IPS-20b (cell line): Measurements from ENCODE around the gene RAPGEF6.

Experiments
- H3K27ac ChIP-seq: one replicate; pipeline ENCODE4 v1.5.1; 2013; ENCODE audit warnings: low read length
- H3K27me3 ChIP-seq: 2 replicates; pipeline ENCODE4 v1.6.1; 2013; ENCODE audit warnings: mild to moderate bottlenecking, low read length, inconsistent platforms; ENCODE audit not compliant: insufficient read depth
- H3K36me3 ChIP-seq: 2 replicates; pipeline ENCODE4 v1.6.1; 2013; ENCODE audit warnings: low read depth, mild to moderate bottlenecking, inconsistent platforms, low read length, moderate library complexity; ENCODE audit not compliant: insufficient read depth
- H3K4me1 ChIP-seq: 2 replicates; pipeline ENCODE4 v1.6.1; 2013; ENCODE audit warnings: mild to moderate bottlenecking, control low read depth, inconsistent platforms, low read length, moderate library complexity; ENCODE audit not compliant: insufficient read depth
- H3K4me3 ChIP-seq: 2 replicates; pipeline ENCODE4 v1.5.1; 2013; ENCODE audit warnings: mild to moderate bottlenecking, low read length, inconsistent platforms
- H3K9ac ChIP-seq: 2 replicates; pipeline ENCODE4 v1.6.1; 2013; ENCODE audit warnings: low read depth, mild to moderate bottlenecking, inconsistent platforms, low read length, moderate library complexity
- H3K9me3 ChIP-seq: 2 replicates; pipeline ENCODE4 v1.6.1; 2013; ENCODE audit warnings: mild to moderate bottlenecking, low read depth, low read length, inconsistent platforms; ENCODE audit not compliant: insufficient read depth

Gene RAPGEF6

GRCh38 chr5:131450941-131451340 lies 184.1 kb downstream of the RAPGEF6 start:
- Histone ChIP-seq H3K4me3 (no peak overlapping the region), H3K27ac (no peak overlapping the region), H3K27me3 (no peaks in the 10 kb centered on the region), H3K9ac (no peak overlapping the region), H3K36me3 (peaks cover 35% of the 10 kb centered on the region), H3K4me1 (no peaks in the 10 kb centered on the region), H3K9me3 (no peaks in the 10 kb centered on the region)

GRCh38 chr5:131441184-131441583 lies 193.8 kb downstream of the RAPGEF6 start:
- Histone ChIP-seq H3K36me3 (peaks cover 61% of the 10 kb centered on the region), H3K4me1 (no peaks in the 10 kb centered on the region), H3K9me3 (no peaks in the 10 kb centered on the region), H3K9ac (no peak overlapping the region), H3K27ac (no peak overlapping the region), H3K27me3 (no peaks in the 10 kb centered on the region), H3K4me3 (no peak overlapping the region)

GRCh38 chr5:131436081-131436480 lies 198.9 kb downstream of the RAPGEF6 start:
- H3K36me3 ChIP-seq = peaks cover 77% of the 10 kb centered on the region

GRCh38 chr5:131433109-131433508 lies 201.9 kb downstream of the RAPGEF6 start:
- Histone ChIP-seq H3K36me3 (peaks cover 75% of the 10 kb centered on the region), H3K27ac (no peak overlapping the region)

More at GRCh38 chr5:131436081-131436480, 198.9 kb downstream of the RAPGEF6 start:
- H3K9me3 ChIP-seq = no peaks in the 10 kb centered on the region
- no peaks in the 10 kb centered on the region for H3K27me3 ChIP-seq
- H3K4me1 ChIP-seq = no peaks in the 10 kb centered on the region
- no peak overlapping the region for H3K27ac ChIP-seq
- H3K9ac ChIP-seq = no peak overlapping the region
- no peak overlapping the region for H3K4me3 ChIP-seq

GRCh38 chr5:131431794-131432193 lies 203.2 kb downstream of the RAPGEF6 start:
- H3K9ac ChIP-seq = no peak overlapping the region
- H3K9me3 ChIP-seq = no peaks in the 10 kb centered on the region
- H3K4me1 ChIP-seq = no peaks in the 10 kb centered on the region
- peaks cover 67% of the 10 kb centered on the region for H3K36me3 ChIP-seq
- H3K4me3 ChIP-seq = no peak overlapping the region
- H3K27ac ChIP-seq = no peak overlapping the region
- no peaks in the 10 kb centered on the region for H3K27me3 ChIP-seq

More at GRCh38 chr5:131433109-131433508, 201.9 kb downstream of the RAPGEF6 start:
- no peak overlapping the region for H3K9ac ChIP-seq
- H3K4me3 ChIP-seq = no peak overlapping the region
- no peaks in the 10 kb centered on the region for H3K4me1 ChIP-seq
- no peaks in the 10 kb centered on the region for H3K9me3 ChIP-seq
- H3K27me3 ChIP-seq = no peaks in the 10 kb centered on the region

GRCh38 chr5:131430794-131431193 lies 204.2 kb downstream of the RAPGEF6 start:
- H3K36me3 ChIP-seq = peaks cover 63% of the 10 kb centered on the region
- H3K27ac ChIP-seq = no peak overlapping the region
- H3K9me3 ChIP-seq = no peaks in the 10 kb centered on the region
- H3K27me3 ChIP-seq = no peaks in the 10 kb centered on the region
- no peak overlapping the region for H3K4me3 ChIP-seq
- H3K4me1 ChIP-seq = no peaks in the 10 kb centered on the region
- no peak overlapping the region for H3K9ac ChIP-seq

GRCh38 chr5:131426011-131426410 lies 209.0 kb downstream of the RAPGEF6 start:
- no peaks in the 10 kb centered on the region for H3K4me1 ChIP-seq
- no peak overlapping the region for H3K27ac ChIP-seq
- peaks cover 35% of the 10 kb centered on the region for H3K36me3 ChIP-seq
- H3K4me3 ChIP-seq = no peak overlapping the region
- no peaks in the 10 kb centered on the region for H3K27me3 ChIP-seq
- no peaks in the 10 kb centered on the region for H3K9me3 ChIP-seq
- no peak overlapping the region for H3K9ac ChIP-seq

- H3K9me3 ChIP-seq = no peaks in the 10 kb centered on the region
- no peaks in the 10 kb centered on the region for H3K27me3 ChIP-seq
- no peak overlapping the region for H3K4me3 ChIP-seq
- H3K27ac ChIP-seq = no peak overlapping the region
- H3K9ac ChIP-seq = no peak overlapping the region
- H3K4me1 ChIP-seq = no peaks in the 10 kb centered on the region
- peaks cover 17% of the 10 kb centered on the region; the same call in 1 of the 2 replicates for H3K36me3 ChIP-seq
Observed at GRCh38 chr5:131423056-131423455, 212.0 kb downstream of the RAPGEF6 start.

- no peak overlapping the region for H3K9ac ChIP-seq
- no peaks in the 10 kb centered on the region for H3K9me3 ChIP-seq
- H3K36me3 ChIP-seq = peaks cover 8% of the 10 kb centered on the region; the same call in 1 of the 2 replicates
- H3K4me1 ChIP-seq = no peaks in the 10 kb centered on the region
- H3K27me3 ChIP-seq = no peaks in the 10 kb centered on the region
- no peak overlapping the region for H3K4me3 ChIP-seq
- H3K27ac ChIP-seq = no peak overlapping the region
Observed at GRCh38 chr5:131419877-131420276, 215.2 kb downstream of the RAPGEF6 start.

GRCh38 chr5:131418846-131419245 lies 216.2 kb downstream of the RAPGEF6 start:
- peaks cover 8% of the 10 kb centered on the region; the same call in 1 of the 2 replicates for H3K36me3 ChIP-seq
- no peak overlapping the region for H3K4me3 ChIP-seq
- no peaks in the 10 kb centered on the region for H3K9me3 ChIP-seq
- H3K4me1 ChIP-seq = no peaks in the 10 kb centered on the region
- H3K9ac ChIP-seq = no peak overlapping the region
- no peak overlapping the region for H3K27ac ChIP-seq
- H3K27me3 ChIP-seq = no peaks in the 10 kb centered on the region

- Histone ChIP-seq H3K9ac (no peak overlapping the region), H3K27me3 (no peaks in the 10 kb centered on the region), H3K4me3 (no peak overlapping the region), H3K9me3 (no peaks in the 10 kb centered on the region), H3K36me3 (peaks cover 8% of the 10 kb centered on the region; the same call in 1 of the 2 replicates), H3K27ac (no peak overlapping the region), H3K4me1 (no peaks in the 10 kb centered on the region)
Observed at GRCh38 chr5:131417240-131417869, 217.7 kb downstream of the RAPGEF6 start.

- Histone ChIP-seq H3K9ac (no peak overlapping the region), H3K36me3 (peaks cover 1% of the 10 kb centered on the region; the same call in 1 of the 2 replicates)
Observed at GRCh38 chr5:131416729-131417128, 218.3 kb downstream of the RAPGEF6 start.

More at GRCh38 chr5:131416729-131417128, 218.3 kb downstream of the RAPGEF6 start:
- Histone ChIP-seq H3K27me3 (no peaks in the 10 kb centered on the region), H3K4me1 (no peaks in the 10 kb centered on the region), H3K27ac (no peak overlapping the region), H3K9me3 (no peaks in the 10 kb centered on the region), H3K4me3 (no peak overlapping the region)
